Endothelial cell of umbilical vein (primary cell): Measurements from ENCODE around the gene CPED1.

Experiments
- POLR2AphosphoS5 ChIP-seq: IDR thresholded peaks from 2 replicates; pipeline ENCODE4 v1.6.1; 2012; ENCODE audit warnings: low read depth, mild to moderate bottlenecking, control low read depth, low read length, moderate library complexity; ENCODE audit not compliant: insufficient read depth
- TF ChIP-seq, protein P1 (sequence below): IDR thresholded peaks from 2 replicates; pipeline ENCODE4 v1.6.1; 2011; ENCODE audit not compliant: insufficient read depth, insufficient read length

DNA sequence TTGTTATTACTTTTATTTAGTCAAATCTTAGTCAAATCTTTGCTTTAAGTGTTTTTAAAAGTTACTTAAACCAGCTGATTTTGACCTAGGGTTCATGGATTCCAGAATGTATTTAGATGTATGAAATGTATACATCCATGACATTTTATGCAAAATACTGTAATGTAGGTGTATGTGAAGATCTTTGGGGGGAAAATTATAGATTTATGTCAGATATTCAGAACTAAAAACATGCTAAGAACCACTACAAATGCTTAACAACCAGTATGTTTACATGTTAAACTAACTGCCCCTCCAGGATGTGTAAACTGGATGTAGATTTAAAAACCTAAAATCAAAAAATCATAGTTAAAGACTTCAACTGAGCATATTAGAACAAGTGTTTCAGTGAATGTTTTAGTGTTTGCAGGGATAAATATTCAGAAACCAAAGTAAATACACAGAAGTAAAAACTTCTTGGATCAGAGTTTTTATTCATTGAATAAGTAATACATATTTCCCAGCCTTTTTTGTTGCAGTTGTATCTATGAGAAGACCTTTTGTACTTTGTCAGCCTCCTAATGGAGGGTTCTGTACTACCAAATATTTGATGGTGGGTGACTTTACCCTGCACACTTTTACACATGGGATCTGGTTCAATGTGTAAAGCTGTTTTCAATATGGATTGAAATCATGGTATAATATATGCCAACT, 3.9 kb downstream of the CPED1 start:
- TF ChIP-seq POLR2AphosphoS5, result no peak
- TF ChIP-seq, protein P1, sequence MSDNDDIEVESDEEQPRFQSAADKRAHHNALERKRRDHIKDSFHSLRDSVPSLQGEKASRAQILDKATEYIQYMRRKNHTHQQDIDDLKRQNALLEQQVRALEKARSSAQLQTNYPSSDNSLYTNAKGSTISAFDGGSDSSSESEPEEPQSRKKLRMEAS, result no peak
